DMS114 treated with DMSO at 0.1 percent for 48 hours (cell line): ENCODE results near the gene PAPSS1.
"Not testable (repeated sequence)": the region's sequence is repeated elsewhere in the genome, so short reads cannot be mapped to it uniquely, and the experiment has no call there.

Experiments used
- DNase-seq: peaks from one replicate; lab custom pipeline; 2025; ENCODE audit not compliant: unreplicated experiment; lab: John Stamatoyannopoulos, UW

PAPSS1 gene

GRCh38 chr4:107726131-107726925 lies 6.3 kb upstream of the PAPSS1 start:
- not testable (repeated sequence) for DNase-seq

- no peak for DNase-seq
These were observed 5.3 kb upstream of the PAPSS1 start for GRCh38 chr4:107725281-107725859.

- DNase-seq, result not testable (repeated sequence)
These were observed 3.3 kb upstream of the PAPSS1 start for GRCh38 chr4:107723331-107723730.

GRCh38 chr4:107721436-107722100 lies 1.5 kb upstream of the PAPSS1 start:
- no peak for DNase-seq

GRCh38 chr4:107719207-107719921 lies 670 bp downstream of the PAPSS1 start:
- DNase-seq, result no peak

- no peak for DNase-seq
These were observed 1.6 kb downstream of the PAPSS1 start for GRCh38 chr4:107718351-107718965.

GRCh38 chr4:107714256-107714655 lies 5.8 kb downstream of the PAPSS1 start:
- no peak for DNase-seq

GRCh38 chr4:107712236-107712635 lies 7.8 kb downstream of the PAPSS1 start:
- DNase-seq, result no peak

- no peak for DNase-seq
These were observed 8.2 kb downstream of the PAPSS1 start for GRCh38 chr4:107711831-107712230.

- no peak for DNase-seq
These were observed 9.3 kb downstream of the PAPSS1 start for GRCh38 chr4:107710493-107711459.

- DNase-seq, result no peak
These were observed 10.1 kb downstream of the PAPSS1 start for GRCh38 chr4:107709916-107710315.

- DNase-seq, result no peak
These were observed 11.8 kb downstream of the PAPSS1 start for GRCh38 chr4:107708225-107708624.

- no peak for DNase-seq
These were observed 14.1 kb downstream of the PAPSS1 start for GRCh38 chr4:107705742-107706556.

- no peak for DNase-seq
These were observed 18.5 kb downstream of the PAPSS1 start for GRCh38 chr4:107701565-107701964.

- no peak for DNase-seq
These were observed 20.4 kb downstream of the PAPSS1 start for GRCh38 chr4:107699466-107700206.

- DNase-seq, result not testable (repeated sequence)
These were observed 23.8 kb downstream of the PAPSS1 start for GRCh38 chr4:107696187-107696586.

- no peak for DNase-seq
These were observed 26.9 kb downstream of the PAPSS1 start for GRCh38 chr4:107693132-107693531.

GRCh38 chr4:107692202-107692601 lies 27.8 kb downstream of the PAPSS1 start:
- DNase-seq, result no peak
